Measurements from ENCODE around the gene PCGF3.

- TF ChIP-seq POLR2A (IDR thresholded peaks at IDR 0.05) = no peak
- no peak for TF ChIP-seq CTCF (IDR thresholded peaks at IDR 0.05)
- TF ChIP-seq POLR2AphosphoS5 (IDR thresholded peaks at IDR 0.05) = no peak
Observed at GRCh38 chr4:714087-714486, 8.5 kb downstream of the PCGF3 start.

All from prostate gland (tissue), 2 donors.